Lung (tissue), 12 donors: Measurements from ENCODE around the gene KRT4. TPM values are rescaled to one million over a fixed set of nuclear protein-coding genes. Genes with fewer than 3 reads are reported as not detected.
"Not testable (repeated sequence)": the region's sequence is repeated elsewhere in the genome, so short reads cannot be mapped to it uniquely, and the experiment has no call there.

Experiments
- ATAC-seq: fragments of 200-7000 bp; cut with Tn5 transposase; one replicate; pipeline ENCODE4 v1.9.1; 2020; ENCODE audit warnings: moderate number of reproducible peaks; ENCODE audit not compliant: insufficient read depth, low FRiP score
- DNase-seq, 3 donors: peaks; one replicate each; pipeline ENCODE4 v3.0.0-alpha.2; 2013 to 2017
- H3K27ac ChIP-seq, 2 donors: one replicate each; pipeline ENCODE4 v1.5.1; 2013; ENCODE audit warnings: mild to moderate bottlenecking in 2 of 2, moderate library complexity in 2 of 2, control low read depth in 1 of 2, inconsistent platforms in 1 of 2, low read depth in 1 of 2, low read length in 1 of 2
- H3K27me3 ChIP-seq, 3 donors: one replicate each; pipeline ENCODE4 v1.5.1; 2013; ENCODE audit warnings: low read length in 2 of 3; ENCODE audit not compliant: control insufficient read depth in 3 of 3, insufficient read depth in 3 of 3
- H3K36me3 ChIP-seq, 4 donors: one replicate each; pipeline ENCODE4 v1.5.1; 2013; ENCODE audit warnings: low read length in 4 of 4, mild to moderate bottlenecking in 1 of 4, moderate library complexity in 1 of 4; ENCODE audit not compliant: control insufficient read depth in 4 of 4, insufficient read depth in 4 of 4
- H3K4me1 ChIP-seq, 5 donors: one replicate each; pipeline ENCODE4 v1.5.1; 2013; ENCODE audit warnings: low read length in 5 of 5, mild to moderate bottlenecking in 2 of 5, moderate library complexity in 1 of 5; ENCODE audit not compliant: control insufficient read depth in 5 of 5, insufficient read depth in 5 of 5
- H3K4me3 ChIP-seq: one replicate; pipeline ENCODE4 v1.5.1; 2013; ENCODE audit warnings: mild to moderate bottlenecking, control low read depth, moderate library complexity
- H3K9ac ChIP-seq, 2 donors: one replicate each; pipeline ENCODE4 v1.5.1; 2013; ENCODE audit warnings: low read length in 2 of 2, control low read depth in 1 of 2; ENCODE audit not compliant: insufficient read depth in 1 of 2
- H3K9me3 ChIP-seq, 4 donors: one replicate each; pipeline ENCODE4 v1.5.1; 2013; ENCODE audit warnings: low read length in 3 of 4, mild to moderate bottlenecking in 1 of 4, moderate library complexity in 1 of 4; ENCODE audit not compliant: control insufficient read depth in 4 of 4, insufficient read depth in 3 of 4
- WGBS, 2 donors: extraction: QIAGEN DNeasy Blood & Tissue Kit; methylation state at CpG; one replicate each; pipeline ENCODE4 v1.1.7; 2013; 5-methylcytosine and 5-hydroxymethylcytosine counted together
- polyA plus RNA-seq, 2 donors: library from polyadenylated mRNA; stranded (reverse); fragments of 200-250 nt; gene quantifications; one replicate each; pipeline ENCODE4 v1.2.1, GENCODE V29; 2013
- total RNA-seq, 2 donors: library from RNA; depleted of rRNA in 1 of 2; stranded (reverse); fragments of >200 nt in 1 of 2; gene quantifications; one replicate each; pipeline ENCODE4 v1.2.1, GENCODE V29; 2014 to 2021
- TF ChIP-seq, protein P1 (sequence below): IDR thresholded peaks from 2 replicates; pipeline ENCODE4 v1.5.1; 2012; ENCODE audit warnings: mild to moderate bottlenecking; ENCODE audit errors: control extremely low read depth, extremely low read depth
- donor health status: control.
- donor health status: control.
- donor health status: Bipolar disorder and iron deficiency.
- donor health status: healthy.
- donor health status: DM: yes; HTN: yes; CAD: no.

The KRT4 gene
- total and polyA plus RNA-seq, 4 donors, result 1.3 to 7.7 (median 3.4) TPM

DNA sequence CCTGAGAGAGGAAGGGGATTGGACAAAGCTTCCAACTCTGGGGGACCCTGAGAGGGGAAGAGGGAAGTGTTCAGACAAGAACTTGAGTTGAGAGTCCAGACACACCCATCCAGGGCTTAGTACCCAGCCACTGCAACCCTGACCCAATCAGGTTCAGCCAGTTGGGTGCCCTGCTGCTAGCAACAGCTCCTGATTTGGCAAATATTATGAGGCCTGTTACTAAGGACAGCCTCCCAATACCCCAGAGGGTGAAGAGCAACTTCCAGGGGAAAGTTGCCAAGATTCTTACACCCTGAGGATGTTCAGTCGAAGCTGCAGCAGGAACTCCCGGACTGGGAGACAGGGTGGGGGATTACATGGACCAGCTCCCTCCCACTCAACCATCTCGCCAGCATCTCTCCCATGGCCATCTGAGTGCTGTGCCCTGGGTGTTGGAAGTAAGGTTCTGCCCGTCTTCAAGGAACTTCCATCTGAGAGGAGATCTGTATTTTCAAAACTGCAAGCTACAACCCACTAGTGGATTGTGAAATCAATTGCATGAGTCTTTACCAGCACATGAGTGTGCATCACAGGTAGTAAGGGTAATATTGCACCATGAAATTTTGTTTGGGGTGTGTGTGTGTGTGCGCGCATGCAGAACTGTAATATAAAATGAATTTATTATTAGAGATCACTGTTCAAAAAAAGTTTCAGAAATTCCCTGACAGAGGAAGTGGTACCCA is 46.3 kb upstream of the KRT4 start:
- TF ChIP-seq, protein P1, sequence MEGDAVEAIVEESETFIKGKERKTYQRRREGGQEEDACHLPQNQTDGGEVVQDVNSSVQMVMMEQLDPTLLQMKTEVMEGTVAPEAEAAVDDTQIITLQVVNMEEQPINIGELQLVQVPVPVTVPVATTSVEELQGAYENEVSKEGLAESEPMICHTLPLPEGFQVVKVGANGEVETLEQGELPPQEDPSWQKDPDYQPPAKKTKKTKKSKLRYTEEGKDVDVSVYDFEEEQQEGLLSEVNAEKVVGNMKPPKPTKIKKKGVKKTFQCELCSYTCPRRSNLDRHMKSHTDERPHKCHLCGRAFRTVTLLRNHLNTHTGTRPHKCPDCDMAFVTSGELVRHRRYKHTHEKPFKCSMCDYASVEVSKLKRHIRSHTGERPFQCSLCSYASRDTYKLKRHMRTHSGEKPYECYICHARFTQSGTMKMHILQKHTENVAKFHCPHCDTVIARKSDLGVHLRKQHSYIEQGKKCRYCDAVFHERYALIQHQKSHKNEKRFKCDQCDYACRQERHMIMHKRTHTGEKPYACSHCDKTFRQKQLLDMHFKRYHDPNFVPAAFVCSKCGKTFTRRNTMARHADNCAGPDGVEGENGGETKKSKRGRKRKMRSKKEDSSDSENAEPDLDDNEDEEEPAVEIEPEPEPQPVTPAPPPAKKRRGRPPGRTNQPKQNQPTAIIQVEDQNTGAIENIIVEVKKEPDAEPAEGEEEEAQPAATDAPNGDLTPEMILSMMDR, result no peak
- ATAC-seq, result no peak
- Histone ChIP-seq H3K36me3 (no peaks in the 10 kb centered on the region), H3K4me3 (no peak overlapping the region), H3K27me3 (no peaks in the 10 kb centered on the region), H3K9ac (no peak overlapping the region), H3K4me1 (no peaks in the 10 kb centered on the region), H3K27ac (no peak overlapping the region), H3K9me3 (no peaks in the 10 kb centered on the region)
- DNase-seq, result peak; percentile 51 to 66 (median 52)
- WGBS, 2 donors, result 66 to 73% methylated on average over 6 of the region's 6 CpGs

DNA sequence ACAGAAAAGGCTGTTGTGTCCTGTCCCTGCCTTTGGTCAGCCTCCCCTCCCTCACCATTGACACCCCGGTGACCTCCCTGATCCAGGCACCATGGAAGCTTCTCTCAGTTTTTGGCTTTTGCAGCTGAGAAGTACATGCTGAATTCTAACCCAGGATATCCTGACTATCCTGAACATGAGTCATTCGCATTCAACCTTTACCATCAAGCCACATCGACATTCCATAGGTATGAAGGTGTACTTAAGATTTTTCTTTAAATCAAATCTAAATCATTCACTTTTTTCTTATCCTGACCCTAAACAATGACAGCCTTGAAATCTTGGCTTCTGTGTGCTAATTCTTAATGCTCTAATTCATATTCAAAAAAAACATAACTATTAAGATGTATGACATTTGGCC is 43.6 kb upstream of the KRT4 start:
- TF ChIP-seq, protein P1, result no peak
- no peak overlapping the region for H3K4me3 ChIP-seq
- DNase-seq (no peak), ATAC-seq (no peak)
- H3K4me1 ChIP-seq, result no peaks in the 10 kb centered on the region
- no peak overlapping the region for H3K9ac ChIP-seq
- no peaks in the 10 kb centered on the region for H3K36me3 ChIP-seq
- peaks cover 0 to 10% (median 2%) of the 10 kb centered on the region in 3 donors for H3K27me3 ChIP-seq
- no peaks in the 10 kb centered on the region for H3K9me3 ChIP-seq
- H3K27ac ChIP-seq, result no peak overlapping the region
- 94 to 96% methylated on average over 3 of the region's 3 CpGs for WGBS, 2 donors

DNA sequence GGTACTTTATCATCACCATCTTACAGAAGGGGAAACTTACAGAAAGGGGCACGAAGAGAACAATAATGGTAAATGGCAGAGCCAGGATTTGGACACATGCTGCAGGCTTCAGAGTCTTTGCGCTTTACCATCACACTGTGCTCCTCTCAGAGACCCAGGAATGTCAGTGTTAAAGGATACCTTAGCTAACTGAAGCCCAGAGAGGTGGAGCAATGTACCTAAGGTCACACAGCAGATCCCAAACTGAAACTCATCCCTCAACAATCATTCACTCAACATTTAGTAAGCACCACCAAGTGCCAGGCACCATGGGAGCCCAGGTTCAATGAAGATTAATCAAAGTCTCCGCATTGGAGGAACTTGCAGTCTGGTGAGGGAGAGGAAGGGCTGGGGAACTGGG is 42.9 kb upstream of the KRT4 start:
- TF ChIP-seq, protein P1, result no peak
- no peaks in the 10 kb centered on the region for H3K4me1 ChIP-seq
- no peaks in the 10 kb centered on the region for H3K9me3 ChIP-seq
- WGBS, 2 donors, result 82 to 87% methylated on average over 3 of the region's 3 CpGs
- no peaks in the 10 kb centered on the region for H3K36me3 ChIP-seq
- no peak for DNase-seq
- H3K27ac ChIP-seq, result no peak overlapping the region
- peaks cover 0 to 12% (median 2%) of the 10 kb centered on the region in 3 donors for H3K27me3 ChIP-seq
- no peak overlapping the region for H3K9ac ChIP-seq
- no peak for ATAC-seq
- no peak overlapping the region for H3K4me3 ChIP-seq

DNA sequence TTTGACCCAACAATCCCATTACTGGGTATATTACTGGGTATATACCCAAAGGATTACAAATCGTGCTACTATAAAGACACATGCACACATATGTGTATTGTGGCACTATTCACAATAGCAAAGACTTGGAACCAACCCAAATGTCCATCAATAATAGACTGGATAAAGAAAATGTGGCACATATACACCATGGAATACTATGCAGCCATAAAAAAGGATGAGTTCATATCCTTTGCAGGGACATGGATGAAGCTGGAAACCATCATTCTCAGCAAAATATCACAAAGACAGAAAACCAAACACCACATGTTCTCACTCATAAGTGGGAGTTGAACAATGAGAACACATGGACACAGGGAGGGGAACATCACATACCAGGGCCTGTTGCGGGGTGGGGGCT is 42.2 kb upstream of the KRT4 start:
- peaks cover 0 to 16% (median 2%) of the 10 kb centered on the region in 3 donors for H3K27me3 ChIP-seq
- not testable (repeated sequence) for H3K9ac ChIP-seq, ATAC-seq, H3K36me3 ChIP-seq, DNase-seq, H3K9me3 ChIP-seq, H3K4me1 ChIP-seq, H3K4me3 ChIP-seq, H3K27ac ChIP-seq
- 91 to 98% methylated on average over 2 of the region's 2 CpGs for WGBS, 2 donors
